ENCODE measurements around the gene DNAJC1. TPM values are rescaled to one million over a fixed set of nuclear protein-coding genes. Genes with fewer than 3 reads are reported as not detected.

The DNAJC1 gene
- total and polyA plus RNA-seq, 2 of the 4 experiments (the other 2 are of a cell fraction): 12.7 to 13.3 TPM

DNA sequence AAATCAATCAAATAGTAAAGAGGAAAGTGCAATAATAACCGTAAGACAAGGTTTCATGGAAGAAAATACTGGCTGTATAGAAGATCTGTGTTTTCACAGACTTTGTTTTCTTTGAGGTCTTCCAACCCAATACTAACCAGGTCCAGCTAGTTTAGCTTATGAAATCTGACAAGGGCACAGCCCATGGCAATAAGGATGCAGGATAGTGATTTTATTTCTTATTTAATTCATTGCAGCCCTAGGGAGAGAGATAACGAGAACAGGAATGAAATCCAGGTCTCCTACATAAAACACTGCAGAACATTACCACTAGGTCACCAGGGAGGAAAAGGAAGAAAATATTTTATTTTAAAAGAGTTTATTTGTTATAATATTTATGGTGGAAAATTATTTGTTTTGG is 145.1 kb downstream of the DNAJC1 start:
- ATAC-seq (ENCODE audit: low read depth): no peak
- Histone ChIP-seq H2AFZ (replicated peaks; ENCODE audit: low read length, poor library complexity) (no peak overlapping the region), H3K4me2 (ENCODE audit: low read depth, low read length) (no peak overlapping the region), H3K4me1 (ENCODE audit: control insufficient read depth, insufficient read depth, low read length) (no peaks in the 10 kb centered on the region), H3K36me3 (ENCODE audit: control insufficient read depth, insufficient read depth, low read length) (no peaks in the 10 kb centered on the region), H2BK120ac (ENCODE audit: low read depth, low read length) (no peak overlapping the region), H3K27ac (ENCODE audit: insufficient read depth, low read length) (no peak overlapping the region), H3K18ac (ENCODE audit: low read depth, low read length) (no peak overlapping the region), H2BK20ac (ENCODE audit: low read depth, low read length) (no peak overlapping the region), H2AK9ac (replicated peaks; ENCODE audit: low read depth, low read length, poor library complexity) (no peak overlapping the region), H4K20me1 (ENCODE audit: insufficient read depth, low read length) (no peaks in the 10 kb centered on the region), H4K8ac (ENCODE audit: low read depth in 2 of 2, low read length in 2 of 2) (no peak overlapping the region), H3K4me3 (ENCODE audit: insufficient read depth, low read depth, low read length) (no peak overlapping the region), H3K27me3 (ENCODE audit: control insufficient read depth, insufficient read depth, low read length) (no peaks in the 10 kb centered on the region), H3K56ac (ENCODE audit: extremely low read depth, insufficient read depth, low read length) (no peak overlapping the region), H2BK15ac (ENCODE audit: low read depth, low read length) (no peak overlapping the region), H3K9me1 (ENCODE audit: insufficient read depth, low read length) (no peaks in the 10 kb centered on the region), H3K9me3 (ENCODE audit: control insufficient read depth, insufficient read depth, low read length) (no peaks in the 10 kb centered on the region), H3K79me1 (ENCODE audit: low read depth in 1 of 2, low read length in 2 of 2) (no peaks in the 10 kb centered on the region), H3K4ac (ENCODE audit: low read depth, low read length) (no peak overlapping the region), H3K14ac (replicated peaks; ENCODE audit: low read depth, low read length) (no peak overlapping the region), H2AK5ac (ENCODE audit: low read depth, low read length) (no peak overlapping the region), H2BK5ac (ENCODE audit: low read depth, low read length, poor library complexity, severe bottlenecking) (no peak overlapping the region), H3K23ac (ENCODE audit: low read depth, low read length) (no peak overlapping the region), H4K5ac (ENCODE audit: low read depth, low read length) (no peak overlapping the region), H4K91ac (ENCODE audit: insufficient read depth, low read depth, low read length) (no peak overlapping the region), H3K9ac (ENCODE audit: low read depth, low read length) (no peak overlapping the region)
- TF ChIP-seq, protein P1, sequence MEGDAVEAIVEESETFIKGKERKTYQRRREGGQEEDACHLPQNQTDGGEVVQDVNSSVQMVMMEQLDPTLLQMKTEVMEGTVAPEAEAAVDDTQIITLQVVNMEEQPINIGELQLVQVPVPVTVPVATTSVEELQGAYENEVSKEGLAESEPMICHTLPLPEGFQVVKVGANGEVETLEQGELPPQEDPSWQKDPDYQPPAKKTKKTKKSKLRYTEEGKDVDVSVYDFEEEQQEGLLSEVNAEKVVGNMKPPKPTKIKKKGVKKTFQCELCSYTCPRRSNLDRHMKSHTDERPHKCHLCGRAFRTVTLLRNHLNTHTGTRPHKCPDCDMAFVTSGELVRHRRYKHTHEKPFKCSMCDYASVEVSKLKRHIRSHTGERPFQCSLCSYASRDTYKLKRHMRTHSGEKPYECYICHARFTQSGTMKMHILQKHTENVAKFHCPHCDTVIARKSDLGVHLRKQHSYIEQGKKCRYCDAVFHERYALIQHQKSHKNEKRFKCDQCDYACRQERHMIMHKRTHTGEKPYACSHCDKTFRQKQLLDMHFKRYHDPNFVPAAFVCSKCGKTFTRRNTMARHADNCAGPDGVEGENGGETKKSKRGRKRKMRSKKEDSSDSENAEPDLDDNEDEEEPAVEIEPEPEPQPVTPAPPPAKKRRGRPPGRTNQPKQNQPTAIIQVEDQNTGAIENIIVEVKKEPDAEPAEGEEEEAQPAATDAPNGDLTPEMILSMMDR (conservative IDR thresholded peaks at IDR 0.05; ENCODE audit: low read depth, low read length): no peak
- TF ChIP-seq CEBPB (IDR thresholded peaks at IDR 0.05; ENCODE audit: low read depth, low read length): no peak
- TF ChIP-seq CHD1 (IDR thresholded peaks at IDR 0.05; ENCODE audit: low read depth, low read length): no peak
- TF ChIP-seq, protein P2, sequence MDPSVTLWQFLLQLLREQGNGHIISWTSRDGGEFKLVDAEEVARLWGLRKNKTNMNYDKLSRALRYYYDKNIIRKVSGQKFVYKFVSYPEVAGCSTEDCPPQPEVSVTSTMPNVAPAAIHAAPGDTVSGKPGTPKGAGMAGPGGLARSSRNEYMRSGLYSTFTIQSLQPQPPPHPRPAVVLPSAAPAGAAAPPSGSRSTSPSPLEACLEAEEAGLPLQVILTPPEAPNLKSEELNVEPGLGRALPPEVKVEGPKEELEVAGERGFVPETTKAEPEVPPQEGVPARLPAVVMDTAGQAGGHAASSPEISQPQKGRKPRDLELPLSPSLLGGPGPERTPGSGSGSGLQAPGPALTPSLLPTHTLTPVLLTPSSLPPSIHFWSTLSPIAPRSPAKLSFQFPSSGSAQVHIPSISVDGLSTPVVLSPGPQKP (IDR thresholded peaks at IDR 0.05; ENCODE audit: borderline replicate concordance, low read depth, low read length): no peak
- TF ChIP-seq, protein P3, sequence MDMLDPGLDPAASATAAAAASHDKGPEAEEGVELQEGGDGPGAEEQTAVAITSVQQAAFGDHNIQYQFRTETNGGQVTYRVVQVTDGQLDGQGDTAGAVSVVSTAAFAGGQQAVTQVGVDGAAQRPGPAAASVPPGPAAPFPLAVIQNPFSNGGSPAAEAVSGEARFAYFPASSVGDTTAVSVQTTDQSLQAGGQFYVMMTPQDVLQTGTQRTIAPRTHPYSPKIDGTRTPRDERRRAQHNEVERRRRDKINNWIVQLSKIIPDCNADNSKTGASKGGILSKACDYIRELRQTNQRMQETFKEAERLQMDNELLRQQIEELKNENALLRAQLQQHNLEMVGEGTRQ (IDR thresholded peaks at IDR 0.05; ENCODE audit: low read depth, low read length): no peak
- in situ Hi-C loops (cut with MboI; ENCODE audit: low sequenced_read_pairs) (no loop called here), intact Hi-C loops (cut with micrococcal nuclease) (no loop called here), dilution Hi-C loops (cut with HindIII; ENCODE audit: low sequenced_read_pairs, unreplicated experiment) (no loop called here)
- no CpG with 5 or more reads among the region's 2 CpGs for WGBS, 2 experiments (ENCODE audit: extremely low coverage in 2 of 2, insufficient read length in 1 of 2)
- CTCF ChIA-PET: no interaction called here
- DNase-seq: no peak
- BruUV-seq (replicated peaks): no TSS peak
- POLR2A ChIA-PET (ENCODE audit: unreplicated experiment): no interaction called here

All from IMR-90 (cell line).